AML-193 (cell line): ENCODE data around the gene HDHD3.

ENCODE experiments used
- DNase-seq, 2 experiments: peaks; one replicate each; lab custom pipeline; 2025; lab: John Stamatoyannopoulos, UW

The HDHD3 gene

GRCh38 chr9:113363336-113363735, 13.4 kb downstream of the HDHD3 start:
- DNase-seq: no peak

DNA sequence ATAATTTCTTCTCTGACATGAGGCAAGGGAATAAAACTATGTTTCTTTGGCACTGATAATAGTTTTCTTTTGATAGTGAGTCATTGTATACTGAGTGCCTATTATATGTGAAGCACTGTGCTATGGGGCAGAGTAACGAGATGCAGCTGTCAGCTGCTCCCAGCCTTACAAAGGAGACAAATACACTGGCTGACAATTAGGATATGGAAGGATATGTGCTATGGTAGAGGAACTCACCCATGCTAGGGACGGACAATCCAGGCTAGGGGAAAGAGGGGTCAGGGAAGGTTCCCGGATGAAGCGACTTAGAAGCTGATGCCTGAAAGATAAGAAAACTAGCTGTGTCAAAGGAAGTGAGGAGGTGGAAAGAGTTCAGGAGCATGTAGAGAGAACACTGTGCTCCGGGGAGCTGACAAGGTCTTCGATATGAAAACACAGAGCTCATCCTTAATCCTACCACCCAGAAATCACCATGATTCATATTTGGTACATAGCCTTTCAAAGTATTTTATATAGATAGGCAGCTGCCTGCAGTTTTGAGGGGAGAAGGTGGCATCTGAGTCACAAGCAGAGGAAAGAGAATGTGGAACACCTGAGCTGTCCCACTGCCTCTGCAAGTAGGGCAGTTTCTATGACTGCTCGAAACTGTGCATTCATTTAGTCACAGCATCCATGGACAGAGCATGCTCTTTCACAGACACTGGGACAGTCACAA, 15.3 kb downstream of the HDHD3 start:
- DNase-seq: no peak

- no peak for DNase-seq
Measured at GRCh38 chr9:113360242-113360842, 16.4 kb downstream of the HDHD3 start.

DNA sequence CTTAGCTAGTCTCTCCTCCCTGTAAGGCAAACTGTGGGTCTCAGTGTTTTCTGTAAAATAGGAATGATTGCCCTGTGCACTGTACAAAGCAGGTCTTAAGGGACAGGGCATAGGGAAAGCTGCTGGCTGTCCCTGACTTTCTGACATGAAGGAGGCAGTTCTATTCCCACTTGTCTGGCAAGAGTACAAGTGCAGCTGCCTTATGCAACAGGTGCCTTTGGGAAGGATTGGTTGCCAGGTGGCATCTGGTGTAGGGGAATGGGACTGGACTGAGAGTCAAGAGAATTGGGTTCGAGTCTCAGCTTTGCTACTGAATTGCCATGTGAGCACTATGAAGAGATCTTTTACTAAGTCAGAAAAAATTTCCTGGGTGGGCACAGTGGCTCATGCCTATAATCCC, 17.4 kb downstream of the HDHD3 start:
- no peak for DNase-seq

DNA sequence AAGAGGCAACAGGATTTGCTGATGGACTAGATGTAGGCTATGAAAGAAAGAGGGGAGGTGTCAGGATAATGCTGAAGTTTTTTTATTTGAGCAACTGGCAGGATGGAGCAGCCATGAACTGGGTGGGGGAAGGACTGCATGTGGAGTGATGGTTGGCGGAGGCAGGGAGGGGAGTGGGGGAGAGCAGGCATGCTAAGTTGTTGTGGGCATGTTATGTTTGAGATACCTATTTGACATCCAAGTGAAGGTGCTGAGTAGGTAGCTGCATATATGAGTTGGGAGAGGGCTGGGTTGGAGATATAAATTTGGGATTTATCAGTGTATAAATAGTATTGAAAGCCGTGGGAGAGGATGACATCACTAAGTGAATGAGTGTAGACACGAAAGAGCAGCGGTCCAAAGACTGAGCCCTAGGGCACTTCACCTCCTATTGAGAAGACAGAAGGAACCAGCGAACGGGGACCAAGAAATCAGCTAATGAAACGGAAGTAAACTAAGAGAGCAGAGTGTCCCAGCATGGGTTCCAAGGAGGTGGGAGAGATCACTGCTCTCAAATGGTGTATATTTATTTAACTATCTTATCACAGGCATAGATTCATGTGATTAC, 20.0 kb downstream of the HDHD3 start:
- DNase-seq: no peak

DNA sequence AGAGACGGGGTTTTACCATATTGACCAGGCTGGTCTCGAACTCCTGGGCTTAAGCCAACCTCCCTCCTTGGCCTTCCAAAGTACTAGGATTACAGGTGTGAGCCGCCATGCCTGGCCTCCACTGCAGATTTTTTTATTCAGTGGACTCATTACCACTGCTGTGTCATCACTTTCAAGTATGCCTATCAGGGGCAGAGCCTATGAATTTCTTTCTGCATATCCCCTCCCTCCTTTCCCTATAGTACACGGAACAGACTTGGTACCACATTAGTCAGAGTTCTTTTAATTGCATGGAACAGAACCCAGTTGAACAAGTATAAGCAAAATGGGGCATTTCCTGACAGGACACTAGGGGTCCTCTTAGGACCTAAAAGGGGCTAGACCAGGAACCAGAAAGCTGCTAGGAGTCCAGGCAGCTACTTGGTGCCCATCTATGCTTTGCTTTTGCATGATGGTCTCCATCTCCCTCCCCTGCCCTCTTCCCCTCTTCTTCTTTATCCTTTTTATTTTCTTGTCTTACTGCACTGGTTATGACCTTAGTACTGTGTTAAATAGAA, 21.7 kb downstream of the HDHD3 start:
- no peak for DNase-seq

DNA sequence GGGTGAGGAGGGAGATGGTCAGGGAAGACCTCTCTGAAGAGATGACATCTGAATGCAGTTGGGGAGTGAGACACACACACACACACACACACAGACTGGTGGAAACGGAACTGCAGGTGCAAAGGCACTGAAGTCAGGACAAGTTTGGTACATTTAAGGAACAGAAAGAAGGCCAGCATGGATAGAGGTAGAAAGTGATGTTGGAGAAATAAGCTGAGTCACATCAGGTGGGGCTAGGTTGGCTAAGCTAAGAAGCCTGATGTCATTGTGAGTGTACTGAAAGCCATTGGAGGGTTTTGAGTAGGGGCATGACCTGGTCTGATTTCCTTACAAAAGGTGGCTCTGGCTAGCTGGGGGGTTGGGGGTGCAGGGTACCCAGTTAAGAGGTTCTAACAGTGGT, 24.4 kb downstream of the HDHD3 start:
- DNase-seq: no peak

- no peak for DNase-seq
Measured at GRCh38 chr9:113352006-113352405, 24.8 kb downstream of the HDHD3 start.

GRCh38 chr9:113350937-113351336, 25.8 kb downstream of the HDHD3 start:
- DNase-seq: peak; percentile 81 to 82

DNA sequence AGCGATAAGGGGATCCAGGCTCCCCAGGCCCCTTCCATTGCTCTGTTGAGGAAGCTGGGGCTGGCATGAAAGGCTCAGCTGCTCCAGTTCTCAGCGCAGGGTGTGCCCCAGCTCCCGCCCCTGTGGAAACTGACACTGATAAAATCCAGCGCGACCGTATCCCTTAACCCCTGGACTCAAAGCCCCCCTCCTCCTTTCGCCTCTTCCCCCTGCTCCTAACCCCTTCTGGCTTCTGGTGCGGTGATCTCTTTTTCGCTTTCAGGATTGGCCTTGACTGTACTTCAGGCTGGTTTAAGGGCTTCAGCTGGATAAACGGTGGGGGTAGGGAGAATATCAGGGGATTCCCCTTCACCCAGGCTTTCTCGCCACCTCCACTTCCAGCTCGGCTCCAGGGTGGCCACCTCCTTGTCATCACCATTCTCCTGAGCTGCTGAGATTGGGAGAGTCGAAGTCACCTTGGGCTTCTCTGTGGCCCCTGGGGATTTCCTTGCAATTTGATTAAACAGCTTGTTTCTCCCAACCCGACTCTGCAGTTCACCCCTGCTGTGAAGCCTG, 26.6 kb downstream of the HDHD3 start:
- DNase-seq: no peak

DNA sequence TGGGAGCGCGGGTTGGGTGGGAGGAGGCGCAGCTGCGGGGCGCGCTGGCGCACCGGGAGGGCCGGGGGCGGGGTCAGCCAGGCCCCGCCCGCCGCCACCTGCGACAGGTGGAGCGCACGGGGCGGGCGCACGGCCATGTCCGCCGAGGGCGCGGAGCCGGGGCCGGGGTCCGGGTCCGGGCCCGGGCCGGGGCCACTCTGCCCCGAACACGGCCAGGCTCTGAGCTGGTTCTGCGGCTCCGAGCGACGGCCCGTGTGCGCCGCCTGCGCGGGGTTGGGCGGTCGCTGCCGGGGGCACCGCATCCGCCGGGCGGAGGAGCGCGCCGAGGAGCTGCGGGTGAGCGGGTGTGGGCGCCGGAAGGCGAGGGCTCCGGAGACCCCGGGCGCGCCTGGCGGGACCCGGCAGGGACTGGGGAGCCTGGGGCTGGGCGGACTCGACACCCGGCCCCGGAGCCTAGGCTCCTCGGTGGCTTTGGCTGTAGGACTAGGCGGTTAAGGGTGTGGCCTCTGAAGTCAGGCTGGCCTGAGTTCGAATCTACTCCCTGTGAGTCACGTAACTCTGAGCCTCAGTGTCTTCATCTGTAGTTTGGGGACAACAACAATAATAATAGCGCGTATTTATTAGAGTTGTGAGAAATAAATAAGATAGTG, 27.2 kb downstream of the HDHD3 start, which contains the start of gene BSPRY:
Gene BSPRY (plus strand): TSS at position 97 of the 650 bp plus-strand sequence. CDS start 39 bp downstream, at position 136.
- DNase-seq: peak; percentile 25 to 29

GRCh38 chr9:113349066-113349444, 27.7 kb downstream of the HDHD3 start:
- peak in 1 of 2 experiments; percentile 10 for DNase-seq

DNA sequence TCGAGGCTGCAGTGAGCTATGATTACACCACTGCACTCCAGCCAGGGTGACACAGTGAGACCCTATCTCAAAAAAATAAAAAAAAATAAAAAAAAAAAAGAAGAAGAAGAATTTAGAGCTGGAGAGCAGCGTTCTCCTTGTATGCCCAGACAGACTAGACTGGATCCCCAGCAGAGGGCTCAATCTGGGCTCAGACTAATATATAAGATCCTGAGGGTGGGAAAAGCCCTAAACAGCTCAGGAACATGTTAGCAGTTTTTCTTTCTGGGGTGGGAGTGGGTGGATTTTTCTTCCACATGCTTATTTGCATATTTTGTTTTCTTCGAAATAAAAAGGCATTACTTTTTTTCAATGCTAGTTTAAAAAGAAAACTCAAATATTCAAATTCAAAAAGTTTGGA, 28.3 kb downstream of the HDHD3 start:
- DNase-seq: no peak

DNA sequence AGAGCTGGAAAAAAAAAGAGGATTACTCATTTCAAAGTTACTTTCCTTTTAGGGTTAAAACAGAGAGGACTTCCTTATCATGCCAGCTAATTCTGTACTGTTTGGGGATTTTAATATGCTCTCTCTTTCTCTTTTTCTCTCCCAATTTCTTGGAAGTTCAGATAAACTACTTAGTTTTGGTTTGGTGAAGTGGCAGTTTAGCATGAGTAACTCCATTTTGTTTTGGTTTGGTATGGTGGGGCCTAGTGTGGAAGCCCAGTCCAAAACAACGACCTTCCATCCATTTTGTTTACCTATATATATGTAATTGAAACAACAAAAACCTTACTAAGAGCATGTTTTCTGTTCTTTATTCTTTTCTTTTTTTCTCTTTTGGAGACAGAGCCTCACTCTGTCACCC, 31.1 kb downstream of the HDHD3 start:
- DNase-seq: no peak

DNA sequence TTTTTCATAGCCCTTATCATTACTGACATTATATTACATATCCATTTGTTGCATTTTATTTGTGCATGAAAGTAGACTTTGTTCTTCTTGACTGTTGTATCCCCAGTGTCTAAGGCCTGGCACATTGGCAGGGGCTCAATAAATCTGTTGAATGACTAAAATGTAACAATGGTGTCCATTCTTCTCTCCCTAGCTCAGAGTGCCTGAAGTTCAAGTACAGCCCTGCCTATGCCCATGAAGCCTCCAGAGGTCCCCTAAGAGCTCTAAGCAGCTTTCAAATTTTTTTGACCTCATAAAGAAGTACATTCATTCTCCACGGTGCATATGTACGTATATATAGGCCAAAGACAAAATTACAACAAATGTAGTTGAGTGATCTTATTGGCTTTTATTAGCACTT, 31.6 kb downstream of the HDHD3 start:
- no peak for DNase-seq

DNA sequence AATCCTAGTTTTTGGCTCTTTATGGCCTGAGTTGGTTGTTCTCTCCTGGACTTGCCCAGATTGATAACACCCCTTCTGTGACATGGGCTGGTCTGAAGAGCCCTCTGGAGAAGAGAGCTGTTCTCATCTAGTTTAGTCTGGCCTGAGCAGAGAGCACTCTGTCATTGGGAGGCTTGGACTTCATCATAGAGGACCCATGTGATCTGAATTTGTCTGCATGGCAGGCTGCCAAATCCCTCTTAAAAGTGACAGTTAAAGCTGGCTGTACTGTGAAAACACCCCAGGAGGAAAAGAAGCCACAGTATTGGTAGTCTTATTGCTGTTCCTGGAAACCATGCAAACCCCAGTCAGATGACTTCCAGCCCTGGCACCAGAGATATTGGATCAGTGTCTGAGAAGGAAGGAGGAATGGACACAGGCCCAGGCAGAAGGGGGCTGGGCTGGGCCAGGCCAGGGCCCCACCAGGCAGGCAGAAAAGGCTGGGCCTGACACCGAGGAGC, 33.0 kb downstream of the HDHD3 start:
- peak; percentile 67 to 68 for DNase-seq

- DNase-seq: no peak
Measured at GRCh38 chr9:113341712-113342410, 34.9 kb downstream of the HDHD3 start.

GRCh38 chr9:113340011-113340699, 36.6 kb downstream of the HDHD3 start, which contains the start of gene WDR31:
Gene WDR31 (minus strand): TSS chr9:113340275. CDS start chr9:113332022, 8,253 bp downstream.
- DNase-seq: peak; percentile 72

- no peak for DNase-seq
Measured at GRCh38 chr9:113337714-113338113, 39.1 kb downstream of the HDHD3 start.

GRCh38 chr9:113331780-113332179, 45.0 kb downstream of the HDHD3 start:
- no peak for DNase-seq
